IMR-90 (cell line): ENCODE results near the gene NTM.

ENCODE experiments used
- CTCF ChIP-seq: conservative IDR thresholded peaks from 2 replicates; pipeline ENCODE4 v1.5.1; 2012; ENCODE audit warnings: mild to moderate bottlenecking, low read depth, low read length, improper control_type of control experiment
- POLR2A ChIP-seq: IDR thresholded peaks from 2 replicates; pipeline ENCODE4 v1.6.1; 2012; ENCODE audit warnings: mild to moderate bottlenecking, low read depth, low read length
- RFX5 ChIP-seq: IDR thresholded peaks from 2 replicates; pipeline ENCODE4 v1.8.0; 2012; ENCODE audit warnings: low read depth, mild to moderate bottlenecking, low read length, moderate library complexity
- SMC3 ChIP-seq: fragments of 150-350 bp; IDR thresholded peaks from 2 replicates; pipeline ENCODE4 v1.6.1; 2016; ENCODE audit warnings: low read depth, mild to moderate bottlenecking, antibody characterized with exemption, low read length, moderate library complexity
- USF2 ChIP-seq: fragments of 150-350 bp; IDR thresholded peaks from 2 replicates; pipeline ENCODE4 v1.6.1; 2017; ENCODE audit warnings: mild to moderate bottlenecking, antibody characterized with exemption, low read length, low read depth

- TF ChIP-seq CTCF (no peak), POLR2A (no peak), SMC3 (no peak), RFX5 (no peak), USF2 (no peak)
Measured at GRCh38 chr11:131932584-131933325, 562.3 kb downstream of the NTM start.
